Transverse colon (tissue), 4 donors: ENCODE data around the gene PDXDC1. TPM values are rescaled to one million over a fixed set of nuclear protein-coding genes. Genes with fewer than 3 reads are reported as not detected.
"Not testable (repeated sequence)": the region's sequence is repeated elsewhere in the genome, so short reads cannot be mapped to it uniquely, and the experiment has no call there.

Source experiments
- DNase-seq: peaks from one replicate; pipeline ENCODE4 v3.0.0-alpha.2; 2019
- H3K27ac ChIP-seq, 4 donors: fragments of 200-600 bp; sonication (generic); 2 replicates each; pipeline ENCODE4 v1.5.1; 2016 to 2018; ENCODE audit warnings: inconsistent platforms in 4 of 4
- H3K27me3 ChIP-seq: fragments of 200-600 bp; sonication (generic); 2 replicates; pipeline ENCODE4 v1.5.1; 2017; ENCODE audit warnings: inconsistent platforms
- H3K36me3 ChIP-seq, 4 donors: fragments of 200-600 bp; sonication (generic); 2 replicates each; pipeline ENCODE4 v1.5.1; 2017 to 2019; ENCODE audit warnings: inconsistent platforms in 4 of 4
- H3K4me1 ChIP-seq, 4 donors: fragments of 200-600 bp; sonication (generic); 2 replicates each; pipeline ENCODE4 v1.5.1; 2017 to 2020; ENCODE audit warnings: inconsistent platforms in 4 of 4
- H3K4me3 ChIP-seq, 4 donors: fragments of 200-600 bp; sonication (generic); 1 replicate in 1 of 4; 2 replicates in 3 of 4; pipeline versions ENCODE4 v1.5.1 to v1.6.1; 2017 to 2019; ENCODE audit warnings: inconsistent platforms in 4 of 4
- H3K9me3 ChIP-seq, 2 donors: fragments of 200-600 bp; sonication (generic); 2 replicates each; pipeline ENCODE4 v1.5.1; 2017 to 2019; ENCODE audit warnings: inconsistent platforms in 2 of 2
- POLR2AphosphoS5 ChIP-seq, 3 donors: sonication (generic); formaldehyde crosslinking; IDR thresholded peaks; one replicate each; pipeline ENCODE4 v1.6.1; 2016; ENCODE audit warnings: antibody characterized with exemption in 3 of 3
- WGBS, 2 donors: methylation state at CpG; one replicate each; pipeline ENCODE4 v1.1.5; 2018; ENCODE audit warnings: low coverage in 1 of 2; 5-methylcytosine and 5-hydroxymethylcytosine counted together
- in situ Hi-C, 4 donors: fragments of 200-750 bp; cut with MboI; loops; one replicate each; pipeline versions ENCODE4 v1.15.0 to v1.15.1; 2017; ENCODE audit warnings: low sequenced_read_pairs in 3 of 4, low pct_ligation_motif_present in 1 of 4, low pct_unique_long_range_greater_than_20kb in 1 of 4
- intact Hi-C: fragments of 100-400 bp; cut with DNase I; formaldehyde crosslinking; loops from one replicate; pipeline ENCODE4 v1.15.1; 2023; ENCODE audit warnings: low total_unique reads
- total RNA-seq, 4 donors: library from RNA; depleted of rRNA; stranded (reverse); fragments of >200 nt; gene quantifications; one replicate each; pipeline ENCODE4 v1.1.0, GENCODE V29; 2016

The PDXDC1 gene
- total RNA-seq, 4 donors from 2014 or later: 95.8 to 162 (median 133) TPM

- intact Hi-C loops, H3K36me3 ChIP-seq, H3K9me3 ChIP-seq, H3K4me1 ChIP-seq, in situ Hi-C loops, H3K27me3 ChIP-seq, H3K27ac ChIP-seq, H3K4me3 ChIP-seq, DNase-seq: not testable (repeated sequence)
- 92% methylated on average over 25 of the region's 25 CpGs; no CpG with 5 or more reads in 1 of the 2 donors for WGBS, 2 donors
Measured at GRCh38 chr16:14988661-14989191, 13.9 kb downstream of the PDXDC1 start.

DNA sequence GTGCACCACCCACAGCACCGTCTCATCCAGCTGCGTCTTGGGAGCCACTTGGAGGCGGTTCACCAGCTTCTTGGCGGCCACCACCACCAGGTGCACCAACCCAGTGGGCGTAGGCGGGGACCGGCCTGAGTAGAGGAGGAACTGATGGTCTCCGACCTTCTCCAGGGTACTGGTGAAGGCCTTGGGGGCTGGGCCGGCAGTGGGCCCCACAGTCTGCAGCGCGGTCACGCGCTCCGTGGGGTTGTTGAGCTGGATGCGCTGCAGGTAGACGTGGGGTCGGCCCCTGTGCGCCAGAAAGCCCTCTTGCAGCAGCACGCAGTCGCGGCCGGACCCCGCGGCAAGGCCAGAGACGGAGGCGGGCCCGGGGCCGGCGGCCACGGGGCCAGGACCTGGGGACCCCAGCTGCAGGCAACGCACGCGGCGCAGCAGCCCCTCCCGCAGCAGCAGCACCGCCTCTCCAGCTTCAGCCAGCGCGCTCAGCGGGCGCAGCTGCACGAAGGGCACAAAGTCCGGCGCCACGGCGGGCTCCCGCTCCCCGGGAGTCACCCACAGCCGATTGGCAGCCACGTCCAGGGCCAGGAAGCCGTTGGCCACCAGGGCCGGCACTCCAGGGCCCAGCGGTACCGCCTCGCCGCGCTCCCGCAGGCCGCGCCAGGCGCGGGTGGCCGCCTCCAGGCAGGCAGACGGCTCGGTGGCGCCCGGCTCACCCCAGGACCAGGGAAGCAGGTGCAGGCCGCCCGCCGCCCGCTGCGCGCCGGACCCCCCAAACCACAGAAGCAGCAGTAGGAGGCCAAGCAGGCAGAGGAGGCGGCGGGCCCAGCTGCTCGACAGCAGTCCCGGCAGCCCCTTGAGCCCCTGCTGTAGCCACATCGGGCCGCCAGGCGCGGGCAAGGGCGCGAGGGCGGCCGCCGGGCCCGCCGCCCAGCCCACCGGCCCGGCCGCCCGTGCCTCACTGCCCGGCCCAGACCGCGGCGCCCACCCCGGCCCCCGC, 14.8 kb downstream of the PDXDC1 start:
- H3K36me3 ChIP-seq, in situ Hi-C loops, intact Hi-C loops, H3K4me3 ChIP-seq, H3K9me3 ChIP-seq, H3K4me1 ChIP-seq, DNase-seq, H3K27me3 ChIP-seq: not testable (repeated sequence)
- H3K27ac ChIP-seq: peak overlapping the region in 1 of 4 donors; percentile 41
- WGBS, 2 donors: 65% methylated on average over 21 of the region's 98 CpGs; no CpG with 5 or more reads in 1 of the 2 donors

DNA sequence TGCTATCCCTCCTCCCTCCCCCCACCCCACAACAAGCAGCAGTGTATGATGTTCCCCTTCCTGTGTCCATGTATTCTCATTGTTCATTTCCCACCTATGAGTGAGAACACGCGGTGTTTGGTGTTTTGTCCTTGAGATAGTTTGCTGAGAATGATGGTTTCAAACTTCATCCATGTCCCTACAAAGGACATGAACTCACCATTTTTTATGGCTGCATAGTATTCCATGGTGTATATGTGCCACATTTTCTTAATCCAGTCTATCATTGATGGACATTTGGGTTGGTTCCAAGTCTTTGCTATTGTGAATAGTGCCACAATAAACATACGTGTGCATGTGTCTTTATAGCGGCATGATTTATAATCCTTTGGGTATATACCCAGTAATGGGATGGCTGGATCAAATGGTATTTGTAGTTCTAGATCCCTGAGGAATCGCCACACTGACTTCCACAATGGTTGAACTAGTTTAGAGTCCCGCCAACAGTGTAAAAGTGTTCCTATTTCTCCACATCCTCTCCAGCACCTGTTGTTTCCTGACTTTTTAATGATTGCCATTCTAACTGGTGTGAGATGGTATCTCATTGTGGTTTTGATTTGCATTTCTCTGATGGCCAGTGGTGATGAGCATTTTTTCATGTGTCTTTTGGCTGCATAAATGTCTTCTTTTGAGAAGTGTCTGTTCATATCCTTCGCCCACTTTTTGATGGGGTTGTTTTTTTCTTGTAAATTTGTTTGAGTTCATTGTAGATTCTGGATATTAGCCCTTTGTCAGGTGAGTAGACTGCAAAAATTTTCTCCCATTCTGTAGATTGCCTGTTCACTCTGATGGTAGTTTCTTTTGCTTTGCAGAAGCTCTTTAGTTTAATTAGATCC, 18.7 kb downstream of the PDXDC1 start:
- H3K27me3 ChIP-seq, in situ Hi-C loops, H3K4me1 ChIP-seq, H3K27ac ChIP-seq, H3K36me3 ChIP-seq, DNase-seq, H3K9me3 ChIP-seq, H3K4me3 ChIP-seq, intact Hi-C loops: not testable (repeated sequence)
- 89 to 94% methylated on average over 3 to 7 of the region's 7 CpGs for WGBS, 2 donors

DNA sequence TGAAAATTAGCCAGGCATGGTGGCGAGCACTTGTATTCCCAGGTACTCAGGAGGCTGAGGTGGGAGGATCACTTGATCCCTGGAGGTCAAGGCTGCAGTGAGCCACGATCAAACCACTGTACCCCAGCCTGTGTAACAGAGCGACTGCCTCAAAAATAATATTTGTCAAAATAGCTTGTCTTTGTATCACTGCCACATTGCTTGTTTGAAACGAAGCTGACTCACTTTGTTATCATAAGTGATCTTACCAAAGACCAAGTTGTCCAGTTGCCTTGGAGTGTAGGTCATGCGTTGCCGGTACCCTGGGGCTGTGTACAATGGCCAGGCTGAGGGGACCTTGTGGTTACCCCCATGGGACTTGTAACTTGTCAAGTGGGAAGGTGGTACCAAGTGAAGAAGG, 21.9 kb downstream of the PDXDC1 start:
- H3K9me3 ChIP-seq, H3K27ac ChIP-seq, in situ Hi-C loops, intact Hi-C loops, H3K4me3 ChIP-seq, H3K27me3 ChIP-seq, DNase-seq: not testable (repeated sequence)
- Histone ChIP-seq H3K4me1 (peaks cover 0 to 20% (median 3%) of the 10 kb centered on the region in 4 donors), H3K36me3 (peaks cover 0 to 16% (median 4%) of the 10 kb centered on the region in 4 donors)
- 82 to 89% methylated on average over 4 to 6 of the region's 6 CpGs for WGBS, 2 donors

DNA sequence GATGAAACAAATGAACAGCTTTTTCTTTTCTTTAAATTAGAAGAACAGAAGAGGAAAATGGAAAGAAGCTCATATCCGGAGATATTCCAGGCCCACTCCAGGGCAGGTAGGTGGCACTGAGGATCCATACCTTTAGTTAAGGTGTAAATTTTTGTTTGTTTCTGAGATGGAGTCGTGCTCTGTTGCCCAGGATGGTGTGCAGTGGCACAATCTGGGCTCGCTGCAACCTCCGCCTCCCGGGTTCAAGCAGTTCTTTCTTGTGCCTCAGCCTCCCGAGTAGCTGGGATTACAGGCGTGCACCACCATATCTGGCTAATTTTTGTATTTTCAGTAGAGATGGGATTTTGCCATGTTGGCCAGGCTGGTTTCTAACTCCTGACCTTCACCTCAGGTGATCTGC, 23.5 kb downstream of the PDXDC1 start:
- DNase-seq, in situ Hi-C loops: not testable (repeated sequence)

GRCh38 chr16:14999845-15000244, 25.0 kb downstream of the PDXDC1 start:
- 42 to 67% methylated on average over 3 of the region's 3 CpGs for WGBS, 2 donors
- H3K36me3 ChIP-seq: peaks cover 0 to 26% (median 6%) of the 10 kb centered on the region in 4 donors

More for the DNA sequence above, 23.5 kb downstream of the PDXDC1 start:
- H3K4me3 ChIP-seq, H3K27me3 ChIP-seq, H3K9me3 ChIP-seq, H3K27ac ChIP-seq, intact Hi-C loops: not testable (repeated sequence)
- Histone ChIP-seq H3K4me1 (peaks cover 0 to 20% (median 3%) of the 10 kb centered on the region in 4 donors), H3K36me3 (peaks cover 0 to 16% (median 4%) of the 10 kb centered on the region in 4 donors)
- 93 to 97% methylated on average over 7 of the region's 7 CpGs for WGBS, 2 donors

GRCh38 chr16:15002448-15002847, 27.6 kb downstream of the PDXDC1 start:
- Histone ChIP-seq H3K36me3 (peaks cover 0 to 42% (median 11%) of the 10 kb centered on the region in 4 donors), H3K4me1 (peaks cover 0 to 22% (median 4%) of the 10 kb centered on the region in 4 donors)
- H3K27me3 ChIP-seq, H3K27ac ChIP-seq, intact Hi-C loops, H3K4me3 ChIP-seq, DNase-seq, H3K9me3 ChIP-seq, in situ Hi-C loops: not testable (repeated sequence)
- 80% methylated on average over 1 of the region's 3 CpGs; no CpG with 5 or more reads in 1 of the 2 donors for WGBS, 2 donors

More at GRCh38 chr16:14999845-15000244, 25.0 kb downstream of the PDXDC1 start:
- in situ Hi-C loops, DNase-seq, H3K9me3 ChIP-seq, intact Hi-C loops, H3K4me3 ChIP-seq, H3K27me3 ChIP-seq: not testable (repeated sequence)
- TF ChIP-seq POLR2AphosphoS5 (IDR thresholded peaks at IDR 0.05): peak in 1 of 3 donors; percentile 9
- H3K27ac ChIP-seq: peak overlapping the region; percentile 54 to 71 (median 58)
- peaks cover 0 to 22% (median 3%) of the 10 kb centered on the region in 4 donors for H3K4me1 ChIP-seq

- H3K27ac ChIP-seq, H3K4me3 ChIP-seq, H3K9me3 ChIP-seq, DNase-seq, H3K27me3 ChIP-seq, intact Hi-C loops, in situ Hi-C loops: not testable (repeated sequence)
- 73 to 97% methylated on average over 2 to 5 of the region's 5 CpGs for WGBS, 2 donors
- Histone ChIP-seq H3K36me3 (peaks cover 0 to 45% (median 20%) of the 10 kb centered on the region in 4 donors), H3K4me1 (peaks cover 0 to 11% (median 1%) of the 10 kb centered on the region in 4 donors)
Measured at GRCh38 chr16:15005357-15006132, 30.7 kb downstream of the PDXDC1 start.

- DNase-seq, H3K27ac ChIP-seq, H3K4me3 ChIP-seq, H3K27me3 ChIP-seq, in situ Hi-C loops, H3K9me3 ChIP-seq, intact Hi-C loops: not testable (repeated sequence)
- Histone ChIP-seq H3K36me3 (peaks cover 0 to 54% (median 16%) of the 10 kb centered on the region in 4 donors), H3K4me1 (peaks cover 0 to 14% (median 1%) of the 10 kb centered on the region in 4 donors)
- 87 to 94% methylated on average over 3 of the region's 3 CpGs for WGBS, 2 donors
Measured at GRCh38 chr16:15008647-15009046, 33.8 kb downstream of the PDXDC1 start.
